GM18951 (cell line): ENCODE data around the gene POFUT2.

ENCODE experiments used
- POLR2A ChIP-seq: IDR thresholded peaks from 4 replicates; pipeline ENCODE4 v1.6.1; 2011; ENCODE audit warnings: mild to moderate bottlenecking; ENCODE audit not compliant: insufficient read length, insufficient read depth; ENCODE audit errors: extremely low read depth
- in situ Hi-C: fragments of 300-500 bp; cut with MboI; formaldehyde crosslinking; loops from one replicate; pipeline ENCODE4 v1.12.0; 2022; ENCODE audit warnings: low sequenced_read_pairs, mixed read lengths, inconsistent platforms; ENCODE audit not compliant: unreplicated experiment

POFUT2 gene

GRCh38 chr21:45270306-45270821 is 17.3 kb downstream of the POFUT2 start:
- in situ Hi-C loops = no loop called here

GRCh38 chr21:45269861-45270260 is 17.8 kb downstream of the POFUT2 start:
- TF ChIP-seq POLR2A = no peak
- in situ Hi-C loops = no loop called here

More at GRCh38 chr21:45270306-45270821, 17.3 kb downstream of the POFUT2 start:
- TF ChIP-seq POLR2A = no peak

GRCh38 chr21:45267390-45267760 is 20.3 kb downstream of the POFUT2 start:
- in situ Hi-C loops = no loop called here
- TF ChIP-seq POLR2A = no peak

GRCh38 chr21:45266518-45267389 is 20.9 kb downstream of the POFUT2 start:
- no peak for TF ChIP-seq POLR2A
- in situ Hi-C loops = no loop called here

- TF ChIP-seq POLR2A = no peak
- in situ Hi-C loops = no loop called here
Measured at GRCh38 chr21:45265721-45266517, 21.8 kb downstream of the POFUT2 start.

GRCh38 chr21:45264912-45265515 is 22.7 kb downstream of the POFUT2 start:
- no peak for TF ChIP-seq POLR2A
- in situ Hi-C loops = no loop called here

GRCh38 chr21:45264146-45264911 is 23.4 kb downstream of the POFUT2 start:
- TF ChIP-seq POLR2A = no peak
- in situ Hi-C loops = no loop called here

GRCh38 chr21:45263534-45263933 is 24.2 kb downstream of the POFUT2 start:
- no peak for TF ChIP-seq POLR2A
- in situ Hi-C loops = no loop called here

GRCh38 chr21:45262616-45263015 is 25.1 kb downstream of the POFUT2 start:
- TF ChIP-seq POLR2A = no peak
- in situ Hi-C loops = no loop called here

GRCh38 chr21:45262041-45262581 is 25.6 kb downstream of the POFUT2 start:
- no peak for TF ChIP-seq POLR2A
- in situ Hi-C loops = no loop called here

GRCh38 chr21:45261093-45261492 is 26.6 kb downstream of the POFUT2 start:
- in situ Hi-C loops = no loop called here

GRCh38 chr21:45260191-45260825 is 27.4 kb downstream of the POFUT2 start:
- in situ Hi-C loops = no loop called here
- TF ChIP-seq POLR2A = no peak

More at GRCh38 chr21:45261093-45261492, 26.6 kb downstream of the POFUT2 start:
- no peak for TF ChIP-seq POLR2A
